Activated CD8-positive, alpha-beta memory T cell treated with anti-CD3 and anti-CD28 coated beads, Interleukin-2, amount 10 ng/mL, durations not matched to agents 7 days and 5 days (primary cell): ENCODE measurements around the gene TTYH3. TPM values are rescaled to one million over a fixed set of nuclear protein-coding genes. Genes with fewer than 3 reads are reported as not detected.

ENCODE experiments used
- ATAC-seq: fragments of 150-1000 bp; cut with Tn5 transposase; one replicate; pipeline ENCODE4 v1.10.0; 2021; ENCODE audit warnings: moderate library complexity
- CTCF ChIA-PET: fragments of 350-600 bp; sonication (Branson Sonifier 250); formaldehyde crosslinking; loops from one replicate; lab custom pipeline; 2021; ENCODE audit warnings: antibody characterized with exemption; lab: Charles Lee
- DNase-seq: peaks from one replicate; pipeline ENCODE4 v3.0.0-alpha.2; 2020
- H3K27ac Mint-ChIP-seq: one replicate; pipeline ENCODE4 v1.8.0; 2021; ENCODE audit warnings: mild to moderate bottlenecking, mixed read lengths
- H3K27me3 Mint-ChIP-seq: one replicate; pipeline ENCODE4 v1.8.0; 2021; ENCODE audit warnings: mixed read lengths
- H3K36me3 Mint-ChIP-seq: one replicate; pipeline ENCODE4 v1.8.0; 2021; ENCODE audit warnings: mild to moderate bottlenecking, mixed read lengths
- H3K4me1 Mint-ChIP-seq: one replicate; pipeline ENCODE4 v1.8.0; 2021; ENCODE audit warnings: mixed read lengths
- H3K4me3 Mint-ChIP-seq: one replicate; pipeline ENCODE4 v1.8.0; 2021; ENCODE audit warnings: mild to moderate bottlenecking, moderate library complexity, mixed read lengths
- H3K9me3 Mint-ChIP-seq: one replicate; pipeline ENCODE4 v1.8.0; 2022; ENCODE audit warnings: low read depth, mixed read lengths
- total RNA-seq, 2 experiments: library from RNA; stranded (reverse); gene quantifications; one replicate each; pipeline ENCODE4 v1.2.3, GENCODE V29; 2021

The TTYH3 gene
- total RNA-seq, 2 experiments from 2014 or later = 19.9 to 31.7 TPM

- H3K27me3 Mint-ChIP-seq = no peaks in the 10 kb centered on the region
- no peak for DNase-seq
- H3K27ac Mint-ChIP-seq = no peak overlapping the region
- peaks cover 21% of the 10 kb centered on the region for H3K4me1 Mint-ChIP-seq
- CTCF ChIA-PET = interaction anchor here (0.8 to 5.1 kb wide), 2 partner anchors 24 to 63 kb away, joined by 3 to 50 read pairs; no protein-coding TSS in a partner anchor
- ATAC-seq = no peak
- H3K9me3 Mint-ChIP-seq = no peaks in the 10 kb centered on the region
- no peak overlapping the region for H3K4me3 Mint-ChIP-seq
- H3K36me3 Mint-ChIP-seq = no peaks in the 10 kb centered on the region
Measured at GRCh38 chr7:2646680-2647571, 15.1 kb downstream of the TTYH3 start.

- CTCF ChIA-PET = no interaction called here
- H3K4me3 Mint-ChIP-seq = no peak overlapping the region
- DNase-seq (no peak), ATAC-seq (no peak)
- no peak overlapping the region for H3K27ac Mint-ChIP-seq
- H3K4me1 Mint-ChIP-seq = peaks cover 26% of the 10 kb centered on the region
- no peaks in the 10 kb centered on the region for H3K9me3 Mint-ChIP-seq
- H3K27me3 Mint-ChIP-seq = no peaks in the 10 kb centered on the region
- no peaks in the 10 kb centered on the region for H3K36me3 Mint-ChIP-seq
Measured at GRCh38 chr7:2647594-2648172, 15.9 kb downstream of the TTYH3 start.

- CTCF ChIA-PET = interaction anchor here (0.6 kb wide), 1 partner anchor 243 kb away, joined by 3 read pairs; no protein-coding TSS in a partner anchor
- Mint-ChIP-seq H3K27ac (no peak overlapping the region), H3K4me3 (no peak overlapping the region), H3K36me3 (no peaks in the 10 kb centered on the region), H3K4me1 (peaks cover 25% of the 10 kb centered on the region), H3K27me3 (no peaks in the 10 kb centered on the region), H3K9me3 (no peaks in the 10 kb centered on the region)
- ATAC-seq (no peak), DNase-seq (no peak)
Measured at GRCh38 chr7:2649139-2649838, 17.5 kb downstream of the TTYH3 start.

GRCh38 chr7:2649991-2650390 lies 18.2 kb downstream of the TTYH3 start:
- DNase-seq = no peak
- no peaks in the 10 kb centered on the region for H3K36me3 Mint-ChIP-seq
- no peak overlapping the region for H3K27ac Mint-ChIP-seq
- ATAC-seq = no peak
- no peaks in the 10 kb centered on the region for H3K9me3 Mint-ChIP-seq
- peaks cover 18% of the 10 kb centered on the region for H3K4me1 Mint-ChIP-seq
- no peaks in the 10 kb centered on the region for H3K27me3 Mint-ChIP-seq
- no peak overlapping the region for H3K4me3 Mint-ChIP-seq
- CTCF ChIA-PET = interaction anchor here (0.6 kb wide), 1 partner anchor 502 kb away, joined by 5 read pairs; no protein-coding TSS in a partner anchor

GRCh38 chr7:2650451-2650850 lies 18.7 kb downstream of the TTYH3 start:
- ATAC-seq (no peak), DNase-seq (no peak)
- Mint-ChIP-seq H3K27ac (no peak overlapping the region), H3K4me1 (peaks cover 13% of the 10 kb centered on the region), H3K9me3 (no peaks in the 10 kb centered on the region), H3K4me3 (no peak overlapping the region), H3K36me3 (no peaks in the 10 kb centered on the region), H3K27me3 (no peaks in the 10 kb centered on the region)
- CTCF ChIA-PET = interaction anchor here (0.6 kb wide), 1 partner anchor 501 kb away, joined by 5 read pairs; no protein-coding TSS in a partner anchor

GRCh38 chr7:2651336-2651735 lies 19.6 kb downstream of the TTYH3 start:
- DNase-seq = no peak
- no peak overlapping the region for H3K27ac Mint-ChIP-seq
- peaks cover 5% of the 10 kb centered on the region for H3K4me1 Mint-ChIP-seq
- no peaks in the 10 kb centered on the region for H3K36me3 Mint-ChIP-seq
- no peak overlapping the region for H3K4me3 Mint-ChIP-seq
- CTCF ChIA-PET = no interaction called here
- ATAC-seq = no peak
- no peaks in the 10 kb centered on the region for H3K27me3 Mint-ChIP-seq
- no peaks in the 10 kb centered on the region for H3K9me3 Mint-ChIP-seq

- no peak overlapping the region for H3K27ac Mint-ChIP-seq
- CTCF ChIA-PET = interaction anchor here (3.2 kb wide), 1 partner anchor 19 kb away, joined by 15 read pairs; no protein-coding TSS in a partner anchor
- no peak overlapping the region for H3K4me3 Mint-ChIP-seq
- ATAC-seq (no peak), DNase-seq (no peak)
- H3K27me3 Mint-ChIP-seq = no peaks in the 10 kb centered on the region
- no peaks in the 10 kb centered on the region for H3K36me3 Mint-ChIP-seq
- no peaks in the 10 kb centered on the region for H3K9me3 Mint-ChIP-seq
- H3K4me1 Mint-ChIP-seq = peaks cover 6% of the 10 kb centered on the region
Measured at GRCh38 chr7:2651847-2652735, 20.3 kb downstream of the TTYH3 start.

- DNase-seq = no peak
- CTCF ChIA-PET = interaction anchor here (0.6 to 3.2 kb wide), 4 partner anchors 8 to 123 kb away, joined by 3 to 15 read pairs (median 10); no protein-coding TSS in a partner anchor
- H3K36me3 Mint-ChIP-seq = no peaks in the 10 kb centered on the region
- H3K27ac Mint-ChIP-seq = no peak overlapping the region
- H3K4me1 Mint-ChIP-seq = peaks cover 9% of the 10 kb centered on the region
- no peaks in the 10 kb centered on the region for H3K27me3 Mint-ChIP-seq
- no peaks in the 10 kb centered on the region for H3K9me3 Mint-ChIP-seq
- no peak overlapping the region for H3K4me3 Mint-ChIP-seq
- no peak for ATAC-seq
Measured at GRCh38 chr7:2652736-2653060, 20.9 kb downstream of the TTYH3 start.

GRCh38 chr7:2654059-2654458 lies 22.3 kb downstream of the TTYH3 start:
- Mint-ChIP-seq H3K4me1 (peaks cover 9% of the 10 kb centered on the region), H3K27ac (no peak overlapping the region), H3K36me3 (no peaks in the 10 kb centered on the region), H3K4me3 (no peak overlapping the region), H3K9me3 (no peaks in the 10 kb centered on the region), H3K27me3 (no peaks in the 10 kb centered on the region)
- CTCF ChIA-PET = interaction anchor here (1.1 to 3.2 kb wide), 4 partner anchors 9 to 56 kb away, joined by 3 to 15 read pairs (median 10); no protein-coding TSS in a partner anchor
- DNase-seq (no peak), ATAC-seq (no peak)

GRCh38 chr7:2655870-2656614 lies 24.3 kb downstream of the TTYH3 start:
- peaks cover 9% of the 10 kb centered on the region for H3K4me1 Mint-ChIP-seq
- DNase-seq = no peak
- no peaks in the 10 kb centered on the region for H3K36me3 Mint-ChIP-seq
- CTCF ChIA-PET = interaction anchor here (1.3 to 1.4 kb wide), 3 partner anchors 13 to 54 kb away, joined by 4 to 6 read pairs (median 5); no protein-coding TSS in a partner anchor
- no peak overlapping the region for H3K4me3 Mint-ChIP-seq
- no peaks in the 10 kb centered on the region for H3K9me3 Mint-ChIP-seq
- ATAC-seq = no peak
- no peaks in the 10 kb centered on the region for H3K27me3 Mint-ChIP-seq
- no peak overlapping the region for H3K27ac Mint-ChIP-seq

- peaks cover 9% of the 10 kb centered on the region for H3K4me1 Mint-ChIP-seq
- ATAC-seq = no peak
Measured at GRCh38 chr7:2657208-2657607, 25.4 kb downstream of the TTYH3 start.

More at GRCh38 chr7:2657208-2657607, 25.4 kb downstream of the TTYH3 start:
- Mint-ChIP-seq H3K27ac (peak overlapping the region; percentile 7), H3K9me3 (no peaks in the 10 kb centered on the region), H3K4me3 (no peak overlapping the region), H3K27me3 (no peaks in the 10 kb centered on the region), H3K36me3 (no peaks in the 10 kb centered on the region)
- CTCF ChIA-PET = interaction anchor here (0.8 to 1.4 kb wide), 5 partner anchors 12 to 206 kb away, joined by 3 to 6 read pairs (median 4); no protein-coding TSS in a partner anchor
- DNase-seq = no peak
